HepG2 (cell line): ENCODE measurements around the gene KLHDC8B. TPM values are rescaled to one million over a fixed set of nuclear protein-coding genes. Genes with fewer than 3 reads are reported as not detected.

Source experiments
- HOXD1 ChIP-seq: sonication (generic); formaldehyde crosslinking; IDR thresholded peaks from 2 replicates; pipeline ENCODE4 v1.5.0; 2020; ENCODE audit warnings: missing genetic modification reagents
- KDM5B ChIP-seq: sonication (generic); formaldehyde crosslinking; IDR thresholded peaks from 2 replicates; pipeline ENCODE4 v1.4.0; 2020; ENCODE audit warnings: missing genetic modification reagents, mild to moderate bottlenecking, borderline replicate concordance
- MIER3 ChIP-seq: IDR thresholded peaks from 2 replicates; pipeline ENCODE4 v1.6.1; 2016; ENCODE audit warnings: missing compliant biosample characterization, borderline replicate concordance
- RARA ChIP-seq: IDR thresholded peaks from 2 replicates; pipeline ENCODE4 v1.6.1; 2016; ENCODE audit warnings: missing genetic modification reagents, missing compliant biosample characterization
- SMAD3 ChIP-seq: sonication (generic); formaldehyde crosslinking; IDR thresholded peaks from 2 replicates; pipeline ENCODE4 v1.4.0; 2020; ENCODE audit warnings: missing genetic modification reagents
- SMC3 ChIP-seq: IDR thresholded peaks from 2 replicates; pipeline ENCODE4 v1.6.1; 2011; ENCODE audit warnings: low read length, improper control_type of control experiment
- SP140L ChIP-seq: sonication (generic); formaldehyde crosslinking; IDR thresholded peaks from 2 replicates; pipeline ENCODE4 v1.4.0; 2020; ENCODE audit warnings: missing genetic modification reagents, borderline replicate concordance
- TARDBP ChIP-seq: sonication (generic); formaldehyde crosslinking; IDR thresholded peaks from 2 replicates; pipeline ENCODE4 v1.8.0; 2022; ENCODE audit warnings: mild to moderate bottlenecking, missing genetic modification reagents
- THAP11 ChIP-seq: IDR thresholded peaks from 2 replicates; pipeline ENCODE4 v1.6.1; 2016; ENCODE audit warnings: missing biosample characterization, missing genetic modification reagents
- TP53 ChIP-seq: sonication (generic); formaldehyde crosslinking; conservative IDR thresholded peaks from 2 replicates; pipeline ENCODE4 v1.4.0; 2020; ENCODE audit warnings: missing genetic modification reagents
- ZKSCAN1 ChIP-seq: fragments of 150-350 bp; IDR thresholded peaks from 2 replicates; pipeline ENCODE4 v1.6.1; 2014; ENCODE audit warnings: low read length
- ZMYM3 ChIP-seq: sonication (generic); formaldehyde crosslinking; IDR thresholded peaks from 2 replicates; pipeline ENCODE4 v1.5.1; 2020; ENCODE audit warnings: mild to moderate bottlenecking, missing genetic modification reagents
- ZNF317 ChIP-seq: sonication (generic); formaldehyde crosslinking; IDR thresholded peaks from 2 replicates; pipeline ENCODE4 v1.5.0; 2020; ENCODE audit warnings: mild to moderate bottlenecking, missing genetic modification reagents
- ZNF446 ChIP-seq: sonication (generic); formaldehyde crosslinking; IDR thresholded peaks from 2 replicates; pipeline ENCODE4 v1.5.0; 2020; ENCODE audit warnings: mild to moderate bottlenecking, missing genetic modification reagents
- ZNF570 ChIP-seq: sonication (generic); formaldehyde crosslinking; IDR thresholded peaks from 2 replicates; pipeline ENCODE4 v1.4.0; 2020; ENCODE audit warnings: mild to moderate bottlenecking, missing genetic modification reagents, borderline replicate concordance
- ZNF629 ChIP-seq: sonication (generic); formaldehyde crosslinking; conservative IDR thresholded peaks from 2 replicates; pipeline ENCODE4 v1.5.0; 2020; ENCODE audit warnings: missing genetic modification reagents
- polyA plus RNA-seq, 8 experiments: library from polyadenylated mRNA; depleted of rRNA in 3 of 8; stranded (reverse) in 7 of 8; unstranded in 1 of 8; fragments of >200 nt; fragmentation: Illumina TruSeq in 4 of 8; extraction: Trizol in 4 of 8; gene quantifications; 2 replicates each; pipeline versions ENCODE4 v1.2.1 to v1.2.3, GENCODE V29; 2011 to 2016; ENCODE audit warnings: low read depth in 4 of 8, missing spikeins in 1 of 8, mixed read lengths in 1 of 8; ENCODE audit not compliant: insufficient read depth in 1 of 8
- total RNA-seq, 5 experiments: library from RNA; depleted of rRNA; stranded (reverse); fragments of >200 nt; fragmentation: Illumina TruSeq; extraction: Trizol; gene quantifications; 2 replicates each; pipeline ENCODE4 v1.2.3, GENCODE V29; 2016; ENCODE audit warnings: low read depth in 1 of 5
- TF ChIP-seq, protein P1 (sequence below): sonication (generic); formaldehyde crosslinking; IDR thresholded peaks from 2 replicates; pipeline ENCODE4 v1.5.0; 2020; ENCODE audit warnings: mild to moderate bottlenecking, missing genetic modification reagents, borderline replicate concordance
- TF ChIP-seq, protein P2 (sequence below): sonication (generic); formaldehyde crosslinking; conservative IDR thresholded peaks from 2 replicates; pipeline ENCODE4 v1.4.0; 2020; ENCODE audit warnings: missing genetic modification reagents
- TF ChIP-seq, protein P3 (sequence below): sonication (generic); formaldehyde crosslinking; IDR thresholded peaks from 2 replicates; pipeline ENCODE4 v1.9.0; 2021; ENCODE audit warnings: missing genetic modification reagents, borderline replicate concordance
- TF ChIP-seq, protein P4 (sequence below): fragments of 450-650 bp; IDR thresholded peaks from 2 replicates; pipeline ENCODE4 v1.6.1; 2016

The KLHDC8B gene
- total and polyA plus RNA-seq, 2 of the 13 experiments (the other 11 are each of a cell fraction or from before 2014, with no cell fraction given): 17.2 to 17.8 TPM

DNA sequence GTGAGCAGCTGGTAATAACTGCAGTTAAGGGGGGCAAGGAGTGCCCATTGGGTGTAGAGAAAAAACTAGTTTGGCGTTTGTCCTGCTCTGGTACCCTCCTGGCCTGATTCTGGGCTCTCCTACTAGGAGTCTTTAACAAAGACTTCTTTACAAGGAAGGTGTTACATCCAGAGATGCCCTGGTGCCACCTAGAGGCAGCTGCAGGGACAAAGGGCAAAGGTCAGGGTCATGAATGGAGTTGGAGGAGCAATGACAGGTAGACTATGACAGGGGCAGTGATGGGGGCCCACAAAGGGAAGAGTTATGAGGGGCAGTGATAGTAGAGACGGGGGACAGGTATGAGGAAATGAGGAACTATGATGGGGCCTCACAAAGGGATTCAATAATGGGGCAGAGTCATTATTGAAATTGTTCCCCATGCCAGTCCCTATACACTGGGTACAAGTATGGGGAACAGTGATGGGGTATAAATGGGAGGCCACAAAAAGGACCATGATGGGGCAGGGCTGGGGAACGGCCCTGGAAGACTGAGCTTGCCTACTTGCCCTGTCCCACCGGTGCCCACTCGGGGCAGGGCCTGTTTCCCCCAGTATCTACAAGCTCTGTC lies 13.2 kb upstream of the KLHDC8B start (continued):
- TF ChIP-seq, protein P1, sequence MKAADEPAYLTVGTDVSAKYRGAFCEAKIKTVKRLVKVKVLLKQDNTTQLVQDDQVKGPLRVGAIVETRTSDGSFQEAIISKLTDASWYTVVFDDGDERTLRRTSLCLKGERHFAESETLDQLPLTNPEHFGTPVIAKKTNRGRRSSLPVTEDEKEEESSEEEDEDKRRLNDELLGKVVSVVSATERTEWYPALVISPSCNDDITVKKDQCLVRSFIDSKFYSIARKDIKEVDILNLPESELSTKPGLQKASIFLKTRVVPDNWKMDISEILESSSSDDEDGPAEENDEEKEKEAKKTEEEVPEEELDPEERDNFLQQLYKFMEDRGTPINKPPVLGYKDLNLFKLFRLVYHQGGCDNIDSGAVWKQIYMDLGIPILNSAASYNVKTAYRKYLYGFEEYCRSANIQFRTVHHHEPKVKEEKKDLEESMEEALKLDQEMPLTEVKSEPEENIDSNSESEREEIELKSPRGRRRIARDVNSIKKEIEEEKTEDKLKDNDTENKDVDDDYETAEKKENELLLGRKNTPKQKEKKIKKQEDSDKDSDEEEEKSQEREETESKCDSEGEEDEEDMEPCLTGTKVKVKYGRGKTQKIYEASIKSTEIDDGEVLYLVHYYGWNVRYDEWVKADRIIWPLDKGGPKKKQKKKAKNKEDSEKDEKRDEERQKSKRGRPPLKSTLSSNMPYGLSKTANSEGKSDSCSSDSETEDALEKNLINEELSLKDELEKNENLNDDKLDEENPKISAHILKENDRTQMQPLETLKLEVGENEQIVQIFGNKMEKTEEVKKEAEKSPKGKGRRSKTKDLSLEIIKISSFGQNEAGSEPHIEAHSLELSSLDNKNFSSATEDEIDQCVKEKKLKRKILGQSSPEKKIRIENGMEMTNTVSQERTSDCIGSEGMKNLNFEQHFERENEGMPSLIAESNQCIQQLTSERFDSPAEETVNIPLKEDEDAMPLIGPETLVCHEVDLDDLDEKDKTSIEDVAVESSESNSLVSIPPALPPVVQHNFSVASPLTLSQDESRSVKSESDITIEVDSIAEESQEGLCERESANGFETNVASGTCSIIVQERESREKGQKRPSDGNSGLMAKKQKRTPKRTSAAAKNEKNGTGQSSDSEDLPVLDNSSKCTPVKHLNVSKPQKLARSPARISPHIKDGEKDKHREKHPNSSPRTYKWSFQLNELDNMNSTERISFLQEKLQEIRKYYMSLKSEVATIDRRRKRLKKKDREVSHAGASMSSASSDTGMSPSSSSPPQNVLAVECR (CRISPR knock-in tag): peak; percentile 41; the same call in 1 of the 2 replicates
- TF ChIP-seq THAP11 (CRISPR knock-in tag) (peak; percentile 39; the same call in 1 of the 2 replicates), SMAD3 (CRISPR knock-in tag) (0 out of 2 replicates have a peak, but pooled peaks have one; percentile 23), ZNF570 (CRISPR knock-in tag) (no peak), SP140L (CRISPR knock-in tag) (no peak), KDM5B (no peak), MIER3 (CRISPR knock-in tag) (no peak), ZMYM3 (no peak), HOXD1 (CRISPR knock-in tag) (no peak), ZNF446 (CRISPR knock-in tag) (no peak), SMC3 (peak; percentile 45; the same call in 1 of the 2 replicates), RARA (CRISPR knock-in tag) (peak; percentile 53), TP53 (CRISPR knock-in tag) (no peak), ZKSCAN1 (no peak), ZNF317 (CRISPR knock-in tag) (no peak), TARDBP (no peak), ZNF629 (no peak)
- TF ChIP-seq, protein P2, sequence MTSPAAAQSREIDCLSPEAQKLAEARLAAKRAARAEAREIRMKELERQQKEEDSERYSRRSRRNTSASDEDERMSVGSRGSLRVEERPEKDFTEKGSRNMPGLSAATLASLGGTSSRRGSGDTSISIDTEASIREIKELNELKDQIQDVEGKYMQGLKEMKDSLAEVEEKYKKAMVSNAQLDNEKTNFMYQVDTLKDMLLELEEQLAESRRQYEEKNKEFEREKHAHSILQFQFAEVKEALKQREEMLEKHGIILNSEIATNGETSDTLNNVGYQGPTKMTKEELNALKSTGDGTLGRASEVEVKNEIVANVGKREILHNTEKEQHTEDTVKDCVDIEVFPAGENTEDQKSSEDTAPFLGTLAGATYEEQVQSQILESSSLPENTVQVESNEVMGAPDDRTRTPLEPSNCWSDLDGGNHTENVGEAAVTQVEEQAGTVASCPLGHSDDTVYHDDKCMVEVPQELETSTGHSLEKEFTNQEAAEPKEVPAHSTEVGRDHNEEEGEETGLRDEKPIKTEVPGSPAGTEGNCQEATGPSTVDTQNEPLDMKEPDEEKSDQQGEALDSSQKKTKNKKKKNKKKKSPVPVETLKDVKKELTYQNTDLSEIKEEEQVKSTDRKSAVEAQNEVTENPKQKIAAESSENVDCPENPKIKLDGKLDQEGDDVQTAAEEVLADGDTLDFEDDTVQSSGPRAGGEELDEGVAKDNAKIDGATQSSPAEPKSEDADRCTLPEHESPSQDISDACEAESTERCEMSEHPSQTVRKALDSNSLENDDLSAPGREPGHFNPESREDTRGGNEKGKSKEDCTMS (CRISPR knock-in tag): no peak
- TF ChIP-seq, protein P3, sequence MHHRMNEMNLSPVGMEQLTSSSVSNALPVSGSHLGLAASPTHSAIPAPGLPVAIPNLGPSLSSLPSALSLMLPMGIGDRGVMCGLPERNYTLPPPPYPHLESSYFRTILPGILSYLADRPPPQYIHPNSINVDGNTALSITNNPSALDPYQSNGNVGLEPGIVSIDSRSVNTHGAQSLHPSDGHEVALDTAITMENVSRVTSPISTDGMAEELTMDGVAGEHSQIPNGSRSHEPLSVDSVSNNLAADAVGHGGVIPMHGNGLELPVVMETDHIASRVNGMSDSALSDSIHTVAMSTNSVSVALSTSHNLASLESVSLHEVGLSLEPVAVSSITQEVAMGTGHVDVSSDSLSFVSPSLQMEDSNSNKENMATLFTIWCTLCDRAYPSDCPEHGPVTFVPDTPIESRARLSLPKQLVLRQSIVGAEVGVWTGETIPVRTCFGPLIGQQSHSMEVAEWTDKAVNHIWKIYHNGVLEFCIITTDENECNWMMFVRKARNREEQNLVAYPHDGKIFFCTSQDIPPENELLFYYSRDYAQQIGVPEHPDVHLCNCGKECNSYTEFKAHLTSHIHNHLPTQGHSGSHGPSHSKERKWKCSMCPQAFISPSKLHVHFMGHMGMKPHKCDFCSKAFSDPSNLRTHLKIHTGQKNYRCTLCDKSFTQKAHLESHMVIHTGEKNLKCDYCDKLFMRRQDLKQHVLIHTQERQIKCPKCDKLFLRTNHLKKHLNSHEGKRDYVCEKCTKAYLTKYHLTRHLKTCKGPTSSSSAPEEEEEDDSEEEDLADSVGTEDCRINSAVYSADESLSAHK (CRISPR knock-in tag): no peak
- TF ChIP-seq, protein P4, sequence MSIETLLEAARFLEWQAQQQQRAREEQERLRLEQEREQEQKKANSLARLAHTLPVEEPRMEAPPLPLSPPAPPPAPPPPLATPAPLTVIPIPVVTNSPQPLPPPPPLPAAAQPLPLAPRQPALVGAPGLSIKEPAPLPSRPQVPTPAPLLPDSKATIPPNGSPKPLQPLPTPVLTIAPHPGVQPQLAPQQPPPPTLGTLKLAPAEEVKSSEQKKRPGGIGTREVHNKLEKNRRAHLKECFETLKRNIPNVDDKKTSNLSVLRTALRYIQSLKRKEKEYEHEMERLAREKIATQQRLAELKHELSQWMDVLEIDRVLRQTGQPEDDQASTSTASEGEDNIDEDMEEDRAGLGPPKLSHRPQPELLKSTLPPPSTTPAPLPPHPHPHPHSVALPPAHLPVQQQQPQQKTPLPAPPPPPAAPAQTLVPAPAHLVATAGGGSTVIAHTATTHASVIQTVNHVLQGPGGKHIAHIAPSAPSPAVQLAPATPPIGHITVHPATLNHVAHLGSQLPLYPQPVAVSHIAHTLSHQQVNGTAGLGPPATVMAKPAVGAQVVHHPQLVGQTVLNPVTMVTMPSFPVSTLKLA: no peak
